Trophoblast cell (in vitro differentiated cells and primary cell): ENCODE data around the gene SERPINA10.
"Not testable (repeated sequence)": the region's sequence is repeated elsewhere in the genome, so short reads cannot be mapped to it uniquely, and the experiment has no call there.

Experiments used
- DNase-seq, 2 donors: peaks; one replicate each; pipeline ENCODE4 v3.0.0-alpha.2; 2016
- H2AFZ ChIP-seq: 2 replicates; pipeline ENCODE4 v1.6.1; 2013; ENCODE audit warnings: low read length, moderate library complexity, mild to moderate bottlenecking; ENCODE audit not compliant: insufficient read depth, poor library complexity
- H2AK5ac ChIP-seq: 2 replicates; pipeline ENCODE4 v1.6.1; 2013; ENCODE audit warnings: mild to moderate bottlenecking, low read length
- H2BK120ac ChIP-seq: 2 replicates; pipeline ENCODE4 v1.6.1; 2013; ENCODE audit warnings: low read length, mild to moderate bottlenecking, moderate library complexity; ENCODE audit not compliant: insufficient read depth, poor library complexity
- H2BK12ac ChIP-seq: 2 replicates; pipeline ENCODE4 v1.6.1; 2013; ENCODE audit warnings: mild to moderate bottlenecking, low read length, moderate library complexity
- H2BK5ac ChIP-seq: 2 replicates; pipeline ENCODE4 v1.6.1; 2013; ENCODE audit warnings: low read length, low read depth, moderate library complexity, mild to moderate bottlenecking; ENCODE audit not compliant: poor library complexity
- H3K14ac ChIP-seq: 2 replicates; pipeline ENCODE4 v1.6.1; 2013; ENCODE audit warnings: mild to moderate bottlenecking, low read length
- H3K18ac ChIP-seq: 2 replicates; pipeline ENCODE4 v1.6.1; 2013; ENCODE audit warnings: mild to moderate bottlenecking, low read length
- H3K23ac ChIP-seq: 2 replicates; pipeline ENCODE4 v1.6.1; 2013; ENCODE audit warnings: low read length
- H3K27ac ChIP-seq: 2 replicates; pipeline ENCODE4 v1.5.1; 2013; ENCODE audit warnings: low read depth, mild to moderate bottlenecking, inconsistent platforms, low read length, moderate library complexity
- H3K27me3 ChIP-seq: 2 replicates; pipeline ENCODE4 v1.6.1; 2013; ENCODE audit warnings: inconsistent platforms, mild to moderate bottlenecking, low read length, moderate library complexity; ENCODE audit not compliant: insufficient read depth
- H3K36me3 ChIP-seq, 2 experiments: 1 replicate in 1 of 2; 2 replicates in 1 of 2; pipeline ENCODE4 v1.6.1; 2013; ENCODE audit warnings: low read length in 2 of 2, mild to moderate bottlenecking in 2 of 2, moderate library complexity in 1 of 2; ENCODE audit not compliant: insufficient read depth in 2 of 2, control insufficient read depth in 1 of 2
- H3K4ac ChIP-seq: 2 replicates; pipeline ENCODE4 v1.6.1; 2013; ENCODE audit warnings: low read depth, mild to moderate bottlenecking, low read length, moderate library complexity
- H3K4me1 ChIP-seq, 2 experiments: 1 replicate in 1 of 2; 2 replicates in 1 of 2; pipeline ENCODE4 v1.6.1; 2013; ENCODE audit warnings: low read length in 2 of 2, mild to moderate bottlenecking in 2 of 2, moderate library complexity in 1 of 2; ENCODE audit not compliant: insufficient read depth in 2 of 2, control insufficient read depth in 1 of 2
- H3K4me2 ChIP-seq: 2 replicates; pipeline ENCODE4 v1.6.1; 2013; ENCODE audit warnings: inconsistent platforms, mild to moderate bottlenecking, low read length, moderate library complexity
- H3K4me3 ChIP-seq: 2 replicates; pipeline ENCODE4 v1.5.1; 2013; ENCODE audit warnings: mild to moderate bottlenecking, low read depth, low read length, inconsistent platforms
- H3K79me1 ChIP-seq: one replicate; pipeline ENCODE4 v1.6.1; 2013; ENCODE audit warnings: low read length
- H3K79me2 ChIP-seq: 2 replicates; pipeline ENCODE4 v1.6.1; 2013; ENCODE audit warnings: low read length, mild to moderate bottlenecking; ENCODE audit not compliant: control insufficient read depth, insufficient read depth, poor library complexity
- H3K9ac ChIP-seq: 2 replicates; pipeline ENCODE4 v1.6.1; 2013; ENCODE audit warnings: mild to moderate bottlenecking, low read length
- H3K9me3 ChIP-seq: 2 replicates; pipeline ENCODE4 v1.6.1; 2013; ENCODE audit warnings: low read depth, mild to moderate bottlenecking, control low read depth, inconsistent platforms, low read length; ENCODE audit not compliant: insufficient read depth
- H4K12ac ChIP-seq: 2 replicates; pipeline ENCODE4 v1.6.1; 2013; ENCODE audit warnings: low read depth, mild to moderate bottlenecking, low read length, moderate library complexity
- H4K8ac ChIP-seq: 2 replicates; pipeline ENCODE4 v1.6.1; 2013; ENCODE audit warnings: low read depth, mild to moderate bottlenecking, low read length, moderate library complexity
- H4K91ac ChIP-seq: one replicate; pipeline ENCODE4 v1.6.1; 2013; ENCODE audit warnings: low read depth, mild to moderate bottlenecking, low read length, moderate library complexity
- WGBS: extraction: QIAGEN DNeasy Blood & Tissue Kit; methylation state at CpG from one replicate; pipeline ENCODE4 v1.1.7; 2013; ENCODE audit warnings: missing lambda C conversion rate; ENCODE audit not compliant: insufficient read length, insufficient coverage; ENCODE audit errors: extremely low coverage; 5-methylcytosine and 5-hydroxymethylcytosine counted together

SERPINA10 gene

GRCh38 chr14:94303111-94303510 is 10.0 kb upstream of the SERPINA10 start:
- H2BK5ac ChIP-seq = no peak overlapping the region
- no CpG with 5 or more reads among the region's 7 CpGs for WGBS

GRCh38 chr14:94298130-94298529 is 5.1 kb upstream of the SERPINA10 start:
- Histone ChIP-seq H2BK5ac (no peak overlapping the region), H4K12ac (no peak overlapping the region), H3K9ac (no peak overlapping the region), H3K79me2 (no peaks in the 10 kb centered on the region), H2AFZ (no peak overlapping the region), H3K4me1 (no peaks in the 10 kb centered on the region), H3K79me1 (no peaks in the 10 kb centered on the region), H2BK120ac (no peak overlapping the region), H2AK5ac (no peak overlapping the region), H3K9me3 (no peaks in the 10 kb centered on the region), H3K4me3 (no peak overlapping the region), H3K27me3 (no peaks in the 10 kb centered on the region), H3K23ac (no peak overlapping the region), H3K4me2 (no peak overlapping the region), H4K91ac (no peak overlapping the region), H4K8ac (no peak overlapping the region), H3K27ac (no peak overlapping the region), H3K18ac (no peak overlapping the region), H3K4ac (no peak overlapping the region), H3K14ac (no peak overlapping the region), H2BK12ac (no peak overlapping the region), H3K36me3 (no peaks in the 10 kb centered on the region)
- DNase-seq = no peak
- WGBS = no CpG with 5 or more reads among the region's 15 CpGs

More at GRCh38 chr14:94303111-94303510, 10.0 kb upstream of the SERPINA10 start:
- H3K9me3 ChIP-seq = no peaks in the 10 kb centered on the region
- no peak overlapping the region for H2AK5ac ChIP-seq
- H3K14ac ChIP-seq = no peak overlapping the region
- H3K18ac ChIP-seq = no peak overlapping the region
- no peak overlapping the region for H4K8ac ChIP-seq
- no peaks in the 10 kb centered on the region for H3K36me3 ChIP-seq
- H4K91ac ChIP-seq = no peak overlapping the region
- H3K23ac ChIP-seq = no peak overlapping the region
- H3K27me3 ChIP-seq = no peaks in the 10 kb centered on the region
- H3K9ac ChIP-seq = no peak overlapping the region
- H4K12ac ChIP-seq = no peak overlapping the region
- H3K79me1 ChIP-seq = no peaks in the 10 kb centered on the region
- H3K79me2 ChIP-seq = no peaks in the 10 kb centered on the region
- no peak overlapping the region for H3K4me3 ChIP-seq
- H2BK12ac ChIP-seq = no peak overlapping the region
- no peaks in the 10 kb centered on the region for H3K4me1 ChIP-seq
- no peak overlapping the region for H3K27ac ChIP-seq
- H2BK120ac ChIP-seq = no peak overlapping the region
- H3K4ac ChIP-seq = no peak overlapping the region
- H2AFZ ChIP-seq = no peak overlapping the region
- no peak for DNase-seq
- no peak overlapping the region for H3K4me2 ChIP-seq

- not testable (repeated sequence) for H3K18ac ChIP-seq, H2BK5ac ChIP-seq, H3K9ac ChIP-seq, H4K12ac ChIP-seq, H3K27me3 ChIP-seq, H2AFZ ChIP-seq, H3K23ac ChIP-seq, H3K79me1 ChIP-seq, H2BK120ac ChIP-seq, H2AK5ac ChIP-seq, H3K27ac ChIP-seq, H3K4me2 ChIP-seq, H3K4me3 ChIP-seq, H3K9me3 ChIP-seq, H3K14ac ChIP-seq, H4K91ac ChIP-seq, H3K4me1 ChIP-seq, DNase-seq, H2BK12ac ChIP-seq, H3K79me2 ChIP-seq, H4K8ac ChIP-seq, H3K36me3 ChIP-seq, H3K4ac ChIP-seq
- no CpG with 5 or more reads among the region's 4 CpGs for WGBS
Observed at GRCh38 chr14:94296181-94296545, 3.1 kb upstream of the SERPINA10 start.

- Histone ChIP-seq H3K4me1 (no peaks in the 10 kb centered on the region), H3K4me3 (no peak overlapping the region), H3K79me1 (no peaks in the 10 kb centered on the region), H3K9me3 (no peaks in the 10 kb centered on the region), H3K36me3 (no peaks in the 10 kb centered on the region), H3K18ac (no peak overlapping the region), H4K8ac (no peak overlapping the region), H2AFZ (no peak overlapping the region), H3K27ac (no peak overlapping the region), H2BK5ac (no peak overlapping the region), H2BK12ac (no peak overlapping the region), H3K4ac (no peak overlapping the region), H3K4me2 (no peak overlapping the region), H4K12ac (no peak overlapping the region), H3K9ac (no peak overlapping the region), H2AK5ac (no peak overlapping the region), H3K23ac (no peak overlapping the region), H4K91ac (no peak overlapping the region), H3K27me3 (no peaks in the 10 kb centered on the region), H2BK120ac (no peak overlapping the region), H3K14ac (no peak overlapping the region), H3K79me2 (no peaks in the 10 kb centered on the region)
- DNase-seq = no peak
- no CpG with 5 or more reads among the region's 9 CpGs for WGBS
Observed at GRCh38 chr14:94295360-94296180, 2.5 kb upstream of the SERPINA10 start.
